K562 (cell line): ENCODE data around the gene COMMD1. TPM values are rescaled to one million over a fixed set of nuclear protein-coding genes. Genes with fewer than 3 reads are reported as not detected.

Experiments used
- ATF7 ChIP-seq: fragments of 450-650 bp; IDR thresholded peaks from 2 replicates; pipeline ENCODE4 v1.7.1; 2014; ENCODE audit warnings: mild to moderate bottlenecking, moderate library complexity
- CC2D1A ChIP-seq: fragments of 450-650 bp; IDR thresholded peaks from 2 replicates; pipeline ENCODE4 v1.6.1; 2017; ENCODE audit warnings: mild to moderate bottlenecking
- CCNT2 ChIP-seq: IDR thresholded peaks from 2 replicates; pipeline ENCODE4 v1.6.1; 2011; ENCODE audit warnings: borderline replicate concordance, low read depth, mild to moderate bottlenecking, moderate library complexity, mixed read lengths, low read length; ENCODE audit not compliant: insufficient read length; ENCODE audit errors: extremely low read depth
- CREB1 ChIP-seq, 2 experiments: sonication (generic) in 1 of 2; formaldehyde crosslinking in 1 of 2; IDR thresholded peaks; 2 replicates each; pipeline versions ENCODE4 v1.6.1 to v1.8.0; 2012 to 2022; ENCODE audit warnings: inconsistent platforms in 1 of 2, mild to moderate bottlenecking in 1 of 2, missing genetic modification reagents in 1 of 2, moderate library complexity in 1 of 2
- DPF2 ChIP-seq: fragments of 450-650 bp; IDR thresholded peaks from 2 replicates; pipeline ENCODE4 v1.6.1; 2016
- ESRRA ChIP-seq: fragments of 450-650 bp; IDR thresholded peaks from 2 replicates; pipeline ENCODE4 v1.6.1; 2014; ENCODE audit warnings: low read depth, mild to moderate bottlenecking, moderate library complexity, borderline replicate concordance
- GABPB1 ChIP-seq: sonication (generic); formaldehyde crosslinking; IDR thresholded peaks from 2 replicates; pipeline ENCODE4 v1.8.0; 2022; ENCODE audit warnings: mild to moderate bottlenecking, missing genetic modification reagents
- HMGN3 ChIP-seq: IDR thresholded peaks from 2 replicates; pipeline ENCODE4 v1.6.1; 2011; ENCODE audit warnings: borderline replicate concordance, low read depth, mild to moderate bottlenecking, mixed read lengths, low read length; ENCODE audit not compliant: insufficient read length; ENCODE audit errors: extremely low read depth
- HNRNPH1 ChIP-seq: fragments of 200-400 bp; formaldehyde crosslinking; optimal IDR thresholded peaks from 2 replicates; pipeline ENCODE3; 2017; ENCODE audit warnings: low read depth, mild to moderate bottlenecking, low read length, moderate library complexity
- MTA3 ChIP-seq: fragments of 450-650 bp; formaldehyde crosslinking; IDR thresholded peaks from 2 replicates; pipeline ENCODE4 v1.6.1; 2017; ENCODE audit warnings: mild to moderate bottlenecking, borderline replicate concordance
- NFIC ChIP-seq: fragments of 450-650 bp; IDR thresholded peaks from 2 replicates; pipeline ENCODE4 v1.6.1; 2017; ENCODE audit warnings: mild to moderate bottlenecking, inconsistent platforms
- NR3C1 ChIP-seq: sonication (generic); formaldehyde crosslinking; IDR thresholded peaks from 2 replicates; pipeline ENCODE4 v1.8.1; 2022; ENCODE audit warnings: missing genetic modification reagents
- POLR2AphosphoS2 ChIP-seq: IDR thresholded peaks from 2 replicates; pipeline ENCODE4 v1.6.1; 2012; ENCODE audit warnings: low read length, improper control_type of control experiment
- POLR2H ChIP-seq: IDR thresholded peaks from 2 replicates; pipeline ENCODE4 v1.6.1; 2016; ENCODE audit warnings: missing genetic modification characterization, low read depth, mild to moderate bottlenecking, control low read depth, missing compliant biosample characterization, moderate library complexity
- POU5F1 ChIP-seq: fragments of 150-350 bp; IDR thresholded peaks from 2 replicates; pipeline ENCODE4 v1.6.1; 2014; ENCODE audit warnings: borderline replicate concordance, low read length, low read depth, mild to moderate bottlenecking; ENCODE audit not compliant: partially characterized antibody
- RBM22 ChIP-seq: fragments of 200-400 bp; formaldehyde crosslinking; IDR thresholded peaks from 2 replicates; pipeline ENCODE4 v1.6.1; 2018; ENCODE audit warnings: low read length, low read depth; ENCODE audit not compliant: poor library complexity, severe bottlenecking
- RFX5 ChIP-seq: IDR thresholded peaks from 2 replicates; pipeline ENCODE4 v1.6.1; 2011; ENCODE audit warnings: low read depth, mild to moderate bottlenecking, improper control_type of control experiment, low read length
- TEAD1 ChIP-seq, 2 experiments: fragments of 450-650 bp in 1 of 2; sonication (generic) in 1 of 2; formaldehyde crosslinking; IDR thresholded peaks; 2 replicates each; pipeline versions ENCODE4 v1.4.0 to v1.8.0; 2020 to 2022; ENCODE audit warnings: mild to moderate bottlenecking in 2 of 2, missing genetic modification reagents in 1 of 2
- U2AF1 ChIP-seq: fragments of 200-400 bp; formaldehyde crosslinking; optimal IDR thresholded peaks from 2 replicates; pipeline ENCODE3; 2017; ENCODE audit warnings: mild to moderate bottlenecking, low read depth, low read length, moderate library complexity
- XRCC5 ChIP-seq: fragments of 200-400 bp; formaldehyde crosslinking; IDR thresholded peaks from 2 replicates; pipeline ENCODE4 v1.6.1; 2017; ENCODE audit warnings: low read depth, mild to moderate bottlenecking, low read length
- ZKSCAN1 ChIP-seq: fragments of 150-350 bp; IDR thresholded peaks from 2 replicates; pipeline ENCODE4 v1.6.1; 2016; ENCODE audit warnings: low read depth, low read length
- polyA plus RNA-seq, 8 experiments: library from polyadenylated mRNA; depleted of rRNA in 4 of 8; stranded (reverse) in 5 of 8; unstranded in 3 of 8; fragments of >200 nt; fragmentation: Nextera tagmentation in 2 of 8; fragmentation: Illumina TruSeq in 1 of 8; extraction: Ambion mirVana in 2 of 8; extraction: Trizol in 1 of 8; gene quantifications; 2 replicates each; pipeline versions ENCODE4 v1.2.1 to v1.2.3, GENCODE V29; 2011 to 2014; ENCODE audit warnings: inconsistent platforms in 1 of 8, missing spikeins in 1 of 8
- total RNA-seq, 7 experiments: library from RNA; depleted of rRNA in 6 of 7; stranded (reverse); fragments of >200 nt in 6 of 7; fragmentation: Illumina TruSeq in 2 of 7; extraction: Trizol in 2 of 7; gene quantifications; 2 replicates each; pipeline versions ENCODE4 v1.2.1 to v1.2.3, GENCODE V29; 2011 to 2021; ENCODE audit warnings: low replicate concordance in 1 of 7
- TF ChIP-seq, protein P1 (sequence below): sonication (generic); IDR thresholded peaks from 2 replicates; pipeline ENCODE4 v1.6.1; 2016
- TF ChIP-seq, protein P2 (sequence below), 2 experiments: fragments of 200-800 bp in 1 of 2; sonication (Bioruptor generic) in 1 of 2; sonication (generic) in 1 of 2; formaldehyde crosslinking in 1 of 2; IDR thresholded peaks in 1 of 2; conservative IDR thresholded peaks in 1 of 2; 2 replicates each; pipeline versions ENCODE4 v1.5.0 to v1.6.1; 2016 to 2020; ENCODE audit warnings: missing compliant biosample characterization in 1 of 2, missing genetic modification characterization in 1 of 2, missing genetic modification reagents in 1 of 2
- TF ChIP-seq, protein P3 (sequence below): fragments of 450-650 bp; formaldehyde crosslinking; IDR thresholded peaks from 2 replicates; pipeline ENCODE4 v1.4.0; 2020; ENCODE audit warnings: mild to moderate bottlenecking, moderate library complexity

The COMMD1 gene
- total and polyA plus RNA-seq, 9 of the 15 experiments (the other 6 are each of a cell fraction or from before 2014, with no cell fraction given), result 14.4 to 77.0 (median 21.4) TPM

DNA sequence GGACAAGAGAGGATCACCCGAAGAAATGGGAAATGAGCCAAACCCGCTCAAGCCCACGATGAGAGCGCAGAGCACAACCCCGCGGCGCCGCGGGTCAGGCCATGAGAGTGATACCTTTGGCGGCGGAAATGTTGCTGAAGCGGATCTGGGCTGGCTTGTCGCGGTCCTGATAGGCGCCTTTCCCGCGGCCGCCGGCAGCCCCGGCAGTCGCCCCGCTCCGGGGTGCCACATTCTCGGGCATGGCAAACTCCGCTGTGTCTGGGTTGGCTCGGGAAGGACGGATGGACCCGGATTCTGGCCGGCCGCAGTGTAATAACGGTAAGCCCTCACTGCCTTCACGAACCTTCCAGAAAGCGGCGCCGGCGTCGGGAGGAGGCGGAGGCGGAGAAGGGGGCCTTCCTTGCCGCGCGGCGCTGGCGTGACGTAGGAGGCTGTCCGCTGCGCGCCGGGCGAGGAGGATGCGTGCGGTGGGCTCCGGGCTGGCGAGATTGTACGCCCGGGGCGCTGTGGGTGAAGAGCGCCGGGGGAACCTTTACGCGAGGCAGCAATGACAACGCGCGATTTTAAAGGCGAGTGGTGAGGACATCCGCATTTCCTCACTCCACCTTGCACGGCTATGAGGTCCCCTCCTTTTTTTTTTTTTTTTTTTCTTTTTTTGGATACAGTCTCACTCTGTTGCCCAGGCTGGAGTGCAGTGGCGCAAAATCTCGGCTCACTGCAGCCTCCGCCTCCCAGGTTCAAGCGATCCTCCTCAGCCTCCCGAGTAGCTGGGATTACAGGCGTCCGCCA lies 17.0 kb upstream of the COMMD1 start, which contains the start of gene CCT4 (continued):
- TF ChIP-seq NR3C1 (CRISPR knock-in tag), result no peak
- peak; percentile 87 for TF ChIP-seq GABPB1 (CRISPR knock-in tag)
- TF ChIP-seq, protein P1, sequence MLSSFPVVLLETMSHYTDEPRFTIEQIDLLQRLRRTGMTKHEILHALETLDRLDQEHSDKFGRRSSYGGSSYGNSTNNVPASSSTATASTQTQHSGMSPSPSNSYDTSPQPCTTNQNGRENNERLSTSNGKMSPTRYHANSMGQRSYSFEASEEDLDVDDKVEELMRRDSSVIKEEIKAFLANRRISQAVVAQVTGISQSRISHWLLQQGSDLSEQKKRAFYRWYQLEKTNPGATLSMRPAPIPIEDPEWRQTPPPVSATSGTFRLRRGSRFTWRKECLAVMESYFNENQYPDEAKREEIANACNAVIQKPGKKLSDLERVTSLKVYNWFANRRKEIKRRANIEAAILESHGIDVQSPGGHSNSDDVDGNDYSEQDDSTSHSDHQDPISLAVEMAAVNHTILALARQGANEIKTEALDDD, result no peak
- peak; percentile 69 for TF ChIP-seq CCNT2
- TF ChIP-seq TEAD1 (CRISPR knock-in tag; IDR thresholded peaks at IDR 0.05), result peak in 1 of 2 experiments; percentile 8; a peak in 2 of 4 replicates
- TF ChIP-seq NFIC, result peak; percentile 72
- TF ChIP-seq POLR2AphosphoS2, result peak; percentile 44; the same call in 1 of the 2 replicates
- TF ChIP-seq DPF2, result peak; percentile 42; the same call in 1 of the 2 replicates
- TF ChIP-seq, protein P2, sequence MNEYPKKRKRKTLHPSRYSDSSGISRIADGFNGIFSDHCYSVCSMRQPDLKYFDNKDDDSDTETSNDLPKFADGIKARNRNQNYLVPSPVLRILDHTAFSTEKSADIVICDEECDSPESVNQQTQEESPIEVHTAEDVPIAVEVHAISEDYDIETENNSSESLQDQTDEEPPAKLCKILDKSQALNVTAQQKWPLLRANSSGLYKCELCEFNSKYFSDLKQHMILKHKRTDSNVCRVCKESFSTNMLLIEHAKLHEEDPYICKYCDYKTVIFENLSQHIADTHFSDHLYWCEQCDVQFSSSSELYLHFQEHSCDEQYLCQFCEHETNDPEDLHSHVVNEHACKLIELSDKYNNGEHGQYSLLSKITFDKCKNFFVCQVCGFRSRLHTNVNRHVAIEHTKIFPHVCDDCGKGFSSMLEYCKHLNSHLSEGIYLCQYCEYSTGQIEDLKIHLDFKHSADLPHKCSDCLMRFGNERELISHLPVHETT (CRISPR knock-in tag; conservative IDR thresholded peaks at IDR 0.05 in 1 of 2, IDR thresholded peaks at IDR 0.05 in 1 of 2), result peak in 1 of 2 experiments; percentile 83; a peak in 2 of 4 replicates
- TF ChIP-seq RBM22, result peak; percentile 89
- TF ChIP-seq, protein P3, sequence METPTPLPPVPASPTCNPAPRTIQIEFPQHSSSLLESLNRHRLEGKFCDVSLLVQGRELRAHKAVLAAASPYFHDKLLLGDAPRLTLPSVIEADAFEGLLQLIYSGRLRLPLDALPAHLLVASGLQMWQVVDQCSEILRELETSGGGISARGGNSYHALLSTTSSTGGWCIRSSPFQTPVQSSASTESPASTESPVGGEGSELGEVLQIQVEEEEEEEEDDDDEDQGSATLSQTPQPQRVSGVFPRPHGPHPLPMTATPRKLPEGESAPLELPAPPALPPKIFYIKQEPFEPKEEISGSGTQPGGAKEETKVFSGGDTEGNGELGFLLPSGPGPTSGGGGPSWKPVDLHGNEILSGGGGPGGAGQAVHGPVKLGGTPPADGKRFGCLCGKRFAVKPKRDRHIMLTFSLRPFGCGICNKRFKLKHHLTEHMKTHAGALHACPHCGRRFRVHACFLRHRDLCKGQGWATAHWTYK, result peak; percentile 81; the same call in 1 of the 2 replicates
- peak; percentile 98 for TF ChIP-seq CREB1 (IDR thresholded peaks at IDR 0.05)
- TF ChIP-seq CREB1 (CRISPR knock-in tag; IDR thresholded peaks at IDR 0.05), result peak; percentile 100
- peak; percentile 89; the same call in 1 of the 2 replicates for TF ChIP-seq ATF7
- 0 out of 2 replicates have a peak, but pooled peaks have one; percentile 34 for TF ChIP-seq CC2D1A
- TF ChIP-seq RFX5, result no peak
- TF ChIP-seq POU5F1, result peak; percentile 47
- TF ChIP-seq XRCC5, result peak; percentile 84
- peak; percentile 91 for TF ChIP-seq MTA3
- TF ChIP-seq ESRRA, result peak; percentile 77
- no peak for TF ChIP-seq HNRNPH1
- peak; percentile 40 for TF ChIP-seq HMGN3
- TF ChIP-seq U2AF1, result peak; percentile 37
- TF ChIP-seq POLR2H (tag), result peak; percentile 91
- TF ChIP-seq ZKSCAN1, result peak; percentile 60
